Measurements from ENCODE around the gene GPR119. TPM values are rescaled to one million over a fixed set of nuclear protein-coding genes. Genes with fewer than 3 reads are reported as not detected.

The GPR119 gene
- total and polyA plus RNA-seq, 2 of the 4 experiments (the other 2 are of a cell fraction), result not detected

- Histone ChIP-seq H2BK20ac (ENCODE audit: low read depth, low read length) (no peak overlapping the region), H2BK15ac (ENCODE audit: low read depth, low read length) (no peak overlapping the region), H4K91ac (ENCODE audit: insufficient read depth, low read depth, low read length) (no peak overlapping the region), H3K18ac (ENCODE audit: low read depth, low read length) (no peak overlapping the region), H3K9me1 (ENCODE audit: insufficient read depth, low read length) (no peaks in the 10 kb centered on the region), H4K8ac (ENCODE audit: low read depth in 2 of 2, low read length in 2 of 2) (no peak overlapping the region), H3K9me3 (ENCODE audit: control insufficient read depth, insufficient read depth, low read length) (no peaks in the 10 kb centered on the region), H2AFZ (replicated peaks; ENCODE audit: low read length, poor library complexity) (no peak overlapping the region), H3K36me3 (ENCODE audit: control insufficient read depth, insufficient read depth, low read length) (peaks cover 8% of the 10 kb centered on the region), H4K20me1 (ENCODE audit: insufficient read depth, low read length) (no peaks in the 10 kb centered on the region), H4K5ac (ENCODE audit: low read depth, low read length) (no peak overlapping the region), H3K4ac (ENCODE audit: low read depth, low read length) (no peak overlapping the region), H3K4me1 (ENCODE audit: control insufficient read depth, insufficient read depth, low read length) (no peaks in the 10 kb centered on the region), H3K4me2 (ENCODE audit: low read depth, low read length) (no peak overlapping the region), H3K27me3 (ENCODE audit: control insufficient read depth, insufficient read depth, low read length) (no peaks in the 10 kb centered on the region; the same call in 1 of the 2 replicates), H3K79me1 (ENCODE audit: low read depth in 1 of 2, low read length in 2 of 2) (no peaks in the 10 kb centered on the region), H3K14ac (replicated peaks; ENCODE audit: low read depth, low read length) (no peak overlapping the region), H2BK120ac (ENCODE audit: low read depth, low read length) (no peak overlapping the region), H3K27ac (ENCODE audit: insufficient read depth, low read length) (no peak overlapping the region), H2BK5ac (ENCODE audit: low read depth, low read length, poor library complexity, severe bottlenecking) (no peak overlapping the region), H3K56ac (ENCODE audit: extremely low read depth, insufficient read depth, low read length) (no peak overlapping the region), H3K9ac (ENCODE audit: low read depth, low read length) (no peak overlapping the region), H2AK9ac (replicated peaks; ENCODE audit: low read depth, low read length, poor library complexity) (no peak overlapping the region), H3K4me3 (ENCODE audit: insufficient read depth, low read depth, low read length) (no peak overlapping the region), H2AK5ac (ENCODE audit: low read depth, low read length) (no peak overlapping the region), H3K23ac (ENCODE audit: low read depth, low read length) (no peak overlapping the region)
- in situ Hi-C loops (cut with MboI; ENCODE audit: low sequenced_read_pairs) (no loop called here), intact Hi-C loops (cut with micrococcal nuclease) (no loop called here), dilution Hi-C loops (cut with HindIII; ENCODE audit: low sequenced_read_pairs, unreplicated experiment) (no loop called here)
- POLR2A ChIA-PET (ENCODE audit: unreplicated experiment), result no interaction called here
- CTCF ChIA-PET, result no interaction called here
- DNase-seq, result no peak
- ATAC-seq (ENCODE audit: low read depth), result no peak
- no peak for TF ChIP-seq CHD1 (IDR thresholded peaks at IDR 0.05; ENCODE audit: low read depth, low read length)
- TF ChIP-seq MXI1 (IDR thresholded peaks at IDR 0.05; ENCODE audit: borderline replicate concordance, low read depth, low read length), result no peak
- no peak for TF ChIP-seq POLR2A (IDR thresholded peaks at IDR 0.05; ENCODE audit: low read depth, low read length)
- no peak for TF ChIP-seq MAZ (IDR thresholded peaks at IDR 0.05; ENCODE audit: borderline replicate concordance, low read depth, low read length)
- no peak for TF ChIP-seq CTCF (conservative IDR thresholded peaks at IDR 0.05; ENCODE audit: low read depth, low read length)
- TF ChIP-seq BHLHE40 (IDR thresholded peaks at IDR 0.05; ENCODE audit: low read depth, low read length), result no peak
- BruUV-seq (replicated peaks), result no TSS peak
- 83% methylated on average over 1 of the region's 7 CpGs; no CpG with 5 or more reads in 1 of the 2 experiments for WGBS, 2 experiments (ENCODE audit: extremely low coverage in 2 of 2, insufficient read length in 1 of 2)
These were observed 29.7 kb upstream of the GPR119 start for GRCh38 chrX:130415201-130415600.

Measured in IMR-90 (cell line).